DOHH2 (cell line): ENCODE results near the gene POT1.

ENCODE experiments used
- H3F3A ChIP-seq: fragments of 200-600 bp; sonication (generic), shearing (Covaris generic); 2 replicates; pipeline ENCODE4 v1.6.0; 2016; ENCODE audit warnings: antibody characterized with exemption, mild to moderate bottlenecking; ENCODE audit not compliant: control insufficient read depth, insufficient read depth
- H3K27ac ChIP-seq: fragments of 200-600 bp; sonication (generic); 2 replicates; pipeline ENCODE4 v1.5.1; 2014; ENCODE audit warnings: low read depth, mild to moderate bottlenecking, low read length, moderate library complexity
- H3K27me3 ChIP-seq: fragments of 200-600 bp; sonication (generic); 2 replicates; pipeline ENCODE4 v1.6.1; 2014; ENCODE audit warnings: mild to moderate bottlenecking, low read length, mixed read lengths; ENCODE audit not compliant: control insufficient read depth
- H3K36me3 ChIP-seq: fragments of 200-600 bp; sonication (generic); 2 replicates; pipeline ENCODE4 v1.6.1; 2014; ENCODE audit warnings: mild to moderate bottlenecking, low read length, moderate library complexity, mixed read lengths; ENCODE audit not compliant: control insufficient read depth
- H3K4me1 ChIP-seq: fragments of 200-600 bp; sonication (generic); 2 replicates; pipeline ENCODE4 v1.6.1; 2014; ENCODE audit warnings: mild to moderate bottlenecking, low read length, mixed read lengths; ENCODE audit not compliant: control insufficient read depth
- H3K4me2 ChIP-seq: fragments of 200-600 bp; sonication (generic); 2 replicates; pipeline ENCODE4 v1.6.0; 2014; ENCODE audit warnings: mild to moderate bottlenecking, low read length, moderate library complexity
- H3K4me3 ChIP-seq: fragments of 200-600 bp; sonication (generic); 2 replicates; pipeline ENCODE4 v1.5.1; 2014; ENCODE audit warnings: mild to moderate bottlenecking, low read length, mixed read lengths
- H3K79me2 ChIP-seq: fragments of 200-600 bp; sonication (generic); 2 replicates; pipeline ENCODE4 v1.6.1; 2014; ENCODE audit warnings: mild to moderate bottlenecking, low read length, mixed read lengths; ENCODE audit not compliant: control insufficient read depth
- H3K9me2 ChIP-seq: fragments of 200-600 bp; sonication (generic); replicated peaks from 2 replicates; pipeline ENCODE4 v1.6.1; 2014; ENCODE audit warnings: mild to moderate bottlenecking, low read length, mixed read lengths; ENCODE audit not compliant: control insufficient read depth
- H3K9me3 ChIP-seq: fragments of 200-600 bp; sonication (generic); 2 replicates; pipeline ENCODE4 v1.6.1; 2014; ENCODE audit warnings: antibody characterized with exemption, low read length, mixed read lengths; ENCODE audit not compliant: control insufficient read depth, insufficient read depth
- H4K20me1 ChIP-seq: fragments of 200-600 bp; sonication (generic); 2 replicates; pipeline ENCODE4 v1.6.0; 2014; ENCODE audit warnings: low read depth, mild to moderate bottlenecking, antibody characterized with exemption, low read length, moderate library complexity; ENCODE audit not compliant: control insufficient read depth, insufficient read depth
- EZH2phosphoT487 ChIP-seq: fragments of 200-600 bp; sonication (generic); IDR thresholded peaks from 2 replicates; pipeline ENCODE4 v1.6.1; 2017; ENCODE audit warnings: borderline replicate concordance, mild to moderate bottlenecking, antibody characterized with exemption, low read length, moderate library complexity, mixed read lengths
- TF ChIP-seq, protein P1 (sequence below): fragments of 200-600 bp; sonication (generic); IDR thresholded peaks from one replicate; pipeline ENCODE4 v1.5.1; 2014; ENCODE audit warnings: antibody characterized with exemption, mild to moderate bottlenecking, low read depth, low read length; ENCODE audit not compliant: poor library complexity, severe bottlenecking

POT1 gene

DNA sequence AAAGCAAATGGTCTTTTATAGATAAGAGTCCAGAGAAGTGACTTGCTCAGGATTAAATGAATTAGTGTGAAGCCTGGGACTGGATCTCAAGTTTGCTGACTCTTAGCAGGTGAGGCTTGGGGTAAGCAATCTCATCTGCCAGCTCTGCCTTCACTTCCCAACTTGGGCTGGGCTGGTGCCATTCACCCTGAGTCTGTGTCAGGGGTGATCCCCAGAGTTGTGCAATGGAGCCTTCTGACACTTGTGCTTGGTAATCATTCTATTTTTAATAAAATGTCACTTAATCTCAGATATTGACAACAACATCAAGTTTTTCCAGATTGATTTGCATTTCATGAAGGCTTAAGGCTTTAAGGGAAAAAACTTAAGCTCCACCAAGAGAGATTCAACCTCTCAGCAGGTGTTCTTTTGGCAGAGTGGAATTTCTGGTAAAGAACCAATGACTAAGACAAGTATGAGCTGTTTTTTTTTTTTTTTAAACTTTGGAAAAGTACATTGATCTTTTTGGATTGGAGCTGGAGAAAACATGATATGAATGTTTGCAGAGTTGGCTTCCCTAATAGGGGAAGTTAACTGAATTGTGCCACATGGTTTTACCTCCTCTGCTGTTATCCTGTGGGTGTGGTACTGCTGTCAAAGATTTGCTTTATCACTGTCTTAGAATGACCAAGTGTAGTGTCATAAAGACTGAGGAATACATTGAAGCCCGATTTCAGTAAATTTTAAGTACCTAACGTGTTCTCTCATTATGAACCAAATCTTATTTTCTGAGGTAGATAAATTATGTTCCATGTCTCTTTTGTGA, 115.4 kb downstream of the POT1 start:
- Histone ChIP-seq H3K27me3 (no peaks in the 10 kb centered on the region), H3K4me3 (no peak overlapping the region), H3F3A (no peaks in the 10 kb centered on the region), H3K4me1 (no peaks in the 10 kb centered on the region), H4K20me1 (no peaks in the 10 kb centered on the region), H3K27ac (no peak overlapping the region), H3K4me2 (no peak overlapping the region), H3K9me2 (no peaks in the 10 kb centered on the region), H3K36me3 (no peaks in the 10 kb centered on the region), H3K9me3 (no peaks in the 10 kb centered on the region), H3K79me2 (no peaks in the 10 kb centered on the region)
- TF ChIP-seq, protein P1, sequence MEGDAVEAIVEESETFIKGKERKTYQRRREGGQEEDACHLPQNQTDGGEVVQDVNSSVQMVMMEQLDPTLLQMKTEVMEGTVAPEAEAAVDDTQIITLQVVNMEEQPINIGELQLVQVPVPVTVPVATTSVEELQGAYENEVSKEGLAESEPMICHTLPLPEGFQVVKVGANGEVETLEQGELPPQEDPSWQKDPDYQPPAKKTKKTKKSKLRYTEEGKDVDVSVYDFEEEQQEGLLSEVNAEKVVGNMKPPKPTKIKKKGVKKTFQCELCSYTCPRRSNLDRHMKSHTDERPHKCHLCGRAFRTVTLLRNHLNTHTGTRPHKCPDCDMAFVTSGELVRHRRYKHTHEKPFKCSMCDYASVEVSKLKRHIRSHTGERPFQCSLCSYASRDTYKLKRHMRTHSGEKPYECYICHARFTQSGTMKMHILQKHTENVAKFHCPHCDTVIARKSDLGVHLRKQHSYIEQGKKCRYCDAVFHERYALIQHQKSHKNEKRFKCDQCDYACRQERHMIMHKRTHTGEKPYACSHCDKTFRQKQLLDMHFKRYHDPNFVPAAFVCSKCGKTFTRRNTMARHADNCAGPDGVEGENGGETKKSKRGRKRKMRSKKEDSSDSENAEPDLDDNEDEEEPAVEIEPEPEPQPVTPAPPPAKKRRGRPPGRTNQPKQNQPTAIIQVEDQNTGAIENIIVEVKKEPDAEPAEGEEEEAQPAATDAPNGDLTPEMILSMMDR: no peak

DNA sequence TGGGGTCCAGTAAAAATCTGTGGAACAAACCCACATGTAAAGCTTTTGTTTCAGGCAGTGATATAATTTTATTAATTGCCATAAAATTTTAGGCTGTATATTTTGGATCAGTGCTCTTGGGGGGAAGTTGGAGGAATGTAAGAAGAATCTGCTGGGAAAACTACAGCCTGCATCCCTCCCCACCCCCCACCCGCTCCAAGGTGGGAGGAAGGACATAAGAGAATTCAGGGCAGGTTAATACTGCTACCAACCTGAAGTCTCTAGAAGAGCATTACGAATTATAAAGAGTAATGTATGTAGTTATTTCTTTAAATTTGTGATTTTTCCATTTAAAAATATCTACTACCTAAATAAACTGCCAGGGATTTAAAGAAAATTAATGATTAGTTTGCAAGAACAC, 116.9 kb downstream of the POT1 start:
- Histone ChIP-seq H3K4me2 (no peak overlapping the region), H3K9me2 (no peaks in the 10 kb centered on the region), H3K79me2 (no peaks in the 10 kb centered on the region), H3K27ac (no peak overlapping the region), H3K36me3 (no peaks in the 10 kb centered on the region), H3K9me3 (no peaks in the 10 kb centered on the region), H4K20me1 (no peaks in the 10 kb centered on the region), H3K27me3 (no peaks in the 10 kb centered on the region), H3K4me3 (no peak overlapping the region), H3K4me1 (no peaks in the 10 kb centered on the region), H3F3A (no peaks in the 10 kb centered on the region)
- TF ChIP-seq EZH2phosphoT487: no peak
- TF ChIP-seq, protein P1: no peak

DNA sequence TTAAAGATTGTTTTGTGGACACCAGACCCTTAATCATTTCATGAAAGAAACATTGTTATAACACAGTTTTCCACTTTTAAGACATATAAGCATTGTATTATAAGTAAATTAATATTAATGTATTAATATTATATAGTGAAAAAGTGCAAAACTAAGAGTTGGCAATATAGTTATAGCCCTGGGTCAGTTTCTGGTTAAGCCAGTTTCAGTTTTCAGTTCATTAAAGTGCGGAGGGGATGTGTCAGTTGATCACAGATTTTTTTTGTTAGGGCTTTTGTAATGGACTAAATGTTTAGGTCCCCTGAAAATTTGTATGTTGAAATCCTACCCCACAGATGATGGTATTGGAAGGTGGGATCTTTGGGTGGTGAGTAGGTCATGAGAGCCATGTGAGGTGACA, 118.3 kb downstream of the POT1 start:
- Histone ChIP-seq H3K9me3 (no peaks in the 10 kb centered on the region), H3K27me3 (no peaks in the 10 kb centered on the region), H3K4me2 (no peak overlapping the region), H3K79me2 (no peaks in the 10 kb centered on the region), H3K36me3 (no peaks in the 10 kb centered on the region), H3K4me3 (no peak overlapping the region), H3K27ac (no peak overlapping the region), H4K20me1 (no peaks in the 10 kb centered on the region), H3K4me1 (no peaks in the 10 kb centered on the region), H3K9me2 (no peaks in the 10 kb centered on the region), H3F3A (no peaks in the 10 kb centered on the region)
- TF ChIP-seq, protein P1: no peak
- no peak for TF ChIP-seq EZH2phosphoT487
